Activated T-helper 17 cell treated with anti-CD3 and anti-CD28 coated beads, Interleukin-2, amount 50 U/mL, for 72 hours (primary cell): ENCODE results near the gene MEF2B. TPM values are rescaled to one million over a fixed set of nuclear protein-coding genes. Genes with fewer than 3 reads are reported as not detected.

ENCODE experiments used
- ATAC-seq: fragments of 150-1000 bp; cut with Tn5 transposase; replicated peaks from 2 replicates; pipeline ENCODE4 v1.10.0; 2021; ENCODE audit warnings: mild to moderate bottlenecking, moderate library complexity
- H3K27ac Mint-ChIP-seq: one replicate; pipeline ENCODE4 v1.8.0; 2022; ENCODE audit warnings: mixed read lengths
- H3K27me3 Mint-ChIP-seq: one replicate; pipeline ENCODE4 v1.8.0; 2022; ENCODE audit warnings: mixed read lengths
- H3K36me3 Mint-ChIP-seq: one replicate; pipeline ENCODE4 v1.8.0; 2022; ENCODE audit warnings: low read depth, mild to moderate bottlenecking, mixed read lengths
- H3K4me1 Mint-ChIP-seq: one replicate; pipeline ENCODE4 v1.8.0; 2022; ENCODE audit warnings: mixed read lengths
- H3K4me3 Mint-ChIP-seq: one replicate; pipeline ENCODE4 v1.8.0; 2022; ENCODE audit warnings: mild to moderate bottlenecking, mixed read lengths
- H3K9me3 Mint-ChIP-seq: one replicate; pipeline ENCODE4 v1.8.0; 2022; ENCODE audit warnings: mixed read lengths
- total RNA-seq, 2 donors: library from RNA; stranded (reverse); gene quantifications; one replicate each; pipeline ENCODE4 v1.2.3, GENCODE V29; 2022

MEF2B gene
- total RNA-seq, 2 donors from 2014 or later: 0.17 to 2.0 TPM

DNA sequence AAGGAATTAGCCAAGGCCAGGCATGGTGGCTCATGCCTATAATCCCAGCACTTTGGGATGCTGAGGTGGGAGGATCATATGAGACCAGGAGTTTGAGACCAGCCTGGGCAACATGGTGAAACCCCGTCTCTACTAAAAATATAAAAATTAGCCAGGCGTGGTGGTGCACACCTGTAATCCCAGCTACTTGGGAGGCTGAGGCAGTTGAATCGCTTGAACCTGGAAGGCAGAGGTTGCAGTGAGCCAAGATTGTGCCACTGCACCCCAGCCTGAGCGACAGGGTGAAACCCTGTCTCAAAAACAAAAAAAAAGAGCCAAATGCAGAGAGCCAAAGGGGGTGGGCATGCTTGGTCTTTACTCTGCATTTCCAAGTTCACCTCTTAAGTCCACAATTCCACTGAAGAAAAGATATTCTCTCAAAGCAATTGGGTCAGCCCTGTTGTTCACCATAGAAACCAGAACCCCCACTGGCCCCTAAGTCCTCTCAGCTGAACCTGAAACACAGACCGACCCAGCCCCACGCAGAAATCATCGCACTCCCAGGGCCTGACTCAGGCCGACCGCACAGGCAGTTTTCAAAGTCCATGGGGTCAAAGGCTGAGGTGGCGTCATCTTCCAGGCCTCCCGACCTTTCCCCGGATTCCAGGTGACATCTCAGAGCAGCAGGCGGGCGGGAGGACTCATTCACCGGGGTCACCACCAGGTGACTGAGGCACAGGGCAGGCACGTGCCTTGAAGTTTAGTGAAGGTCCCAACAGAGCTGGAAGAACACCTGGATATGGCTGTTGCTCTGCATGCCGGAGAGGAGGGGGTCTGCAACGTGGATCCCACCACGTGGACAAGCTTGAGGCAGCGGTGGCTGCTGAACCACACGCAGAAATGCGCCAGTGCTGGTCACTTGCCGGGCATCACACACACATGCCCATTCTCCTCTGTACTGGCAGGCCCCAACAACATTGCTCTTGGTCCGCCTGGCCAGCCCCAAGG lies 73.1 kb downstream of the MEF2B start:
- H3K4me1 Mint-ChIP-seq: peaks cover 5% of the 10 kb centered on the region
- no peak overlapping the region for H3K27ac Mint-ChIP-seq
- no peak for ATAC-seq
- H3K36me3 Mint-ChIP-seq: peaks cover 6% of the 10 kb centered on the region
- H3K27me3 Mint-ChIP-seq: no peaks in the 10 kb centered on the region
- no peaks in the 10 kb centered on the region for H3K9me3 Mint-ChIP-seq
- no peak overlapping the region for H3K4me3 Mint-ChIP-seq

DNA sequence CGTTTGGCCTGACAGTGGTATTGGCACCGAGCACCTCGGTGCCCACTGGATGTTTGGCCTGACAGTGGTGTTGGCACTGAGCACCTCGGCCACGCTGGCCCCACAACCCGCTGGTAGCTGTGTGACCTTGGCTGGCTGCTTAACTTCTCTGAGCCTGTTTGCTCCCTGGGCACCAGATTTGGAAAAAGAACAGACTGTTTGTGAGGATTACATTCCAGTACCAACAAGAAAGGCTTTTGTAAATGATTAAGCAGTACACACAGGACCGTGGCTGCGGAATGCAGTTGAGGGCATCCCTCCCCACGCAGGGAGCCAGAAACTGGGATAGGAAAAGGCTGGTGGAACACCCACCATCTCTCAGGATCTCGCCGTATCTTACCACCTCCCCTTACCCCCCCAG lies 74.4 kb downstream of the MEF2B start:
- no peaks in the 10 kb centered on the region for H3K27me3 Mint-ChIP-seq
- no peak overlapping the region for H3K27ac Mint-ChIP-seq
- no peaks in the 10 kb centered on the region for H3K9me3 Mint-ChIP-seq
- no peak overlapping the region for H3K4me3 Mint-ChIP-seq
- ATAC-seq: no peak
- peaks cover 6% of the 10 kb centered on the region for H3K36me3 Mint-ChIP-seq
- H3K4me1 Mint-ChIP-seq: peaks cover 5% of the 10 kb centered on the region

Other genes with a start within 250 kb of the MEF2B start
- gene HOMER3, start 229.0 kb downstream of the MEF2B start, total RNA-seq: 1 to 10 TPM in 1 of 2 donors, under 1 TPM in 1; 0.63 to 1.7 TPM
- gene SUGP2, start 136.7 kb downstream of the MEF2B start, total RNA-seq: 100 to 1,000 TPM; 120 to 128 TPM
- gene ARMC6, start 136.7 kb downstream of the MEF2B start, total RNA-seq: 10 to 100 TPM; 19.6 to 44.4 TPM
- gene SLC25A42, start 106.3 kb downstream of the MEF2B start, total RNA-seq: 10 to 100 TPM; 14.1 to 18.5 TPM
- gene TMEM161A, start 31.8 kb downstream of the MEF2B start, total RNA-seq: 10 to 100 TPM; 21.0 to 22.4 TPM
- 10 to 100 TPM; 14.9 to 28.2 TPM for gene BORCS8, start 21.9 kb upstream of the MEF2B start, total RNA-seq
- gene RFXANK, start 22.0 kb upstream of the MEF2B start, total RNA-seq: 10 to 100 TPM; 88.9 to 95.8 TPM
- gene NR2C2AP, start 33.2 kb upstream of the MEF2B start, total RNA-seq: 10 to 100 TPM; 39.5 to 50.9 TPM
- not detected for gene NCAN, start 41.7 kb upstream of the MEF2B start, total RNA-seq
- not detected for gene TM6SF2, start 103.0 kb upstream of the MEF2B start, total RNA-seq
- gene SUGP1, start 150.2 kb upstream of the MEF2B start, total RNA-seq: 10 to 100 TPM; 50.2 to 51.1 TPM
- gene MAU2, start 150.6 kb upstream of the MEF2B start, total RNA-seq: 10 to 100 TPM; 58.8 to 67.9 TPM
- gene GATAD2A, start 235.4 kb upstream of the MEF2B start, total RNA-seq: 100 to 1,000 TPM in 1 of 2 donors, 10 to 100 TPM in 1; 88.0 to 160 TPM